Fibroblast of lung (primary cell): ENCODE data around the gene SLC18B1. TPM values are rescaled to one million over a fixed set of nuclear protein-coding genes. Genes with fewer than 3 reads are reported as not detected.

Experiments used
- DNase-seq, 2 donors: peaks; one replicate each; pipeline versions ENCODE4 v3.0.0 to v3.0.0-alpha.2; 2010; ENCODE audit warnings: low read depth in 2 of 2
- H2AFZ ChIP-seq: 2 replicates; pipeline ENCODE4 v1.5.1; 2012; ENCODE audit warnings: low read length, control low read depth, inconsistent platforms
- H3K27ac ChIP-seq: 2 replicates; pipeline ENCODE4 v1.5.1; 2011; ENCODE audit warnings: low read length, control low read depth; ENCODE audit not compliant: insufficient read depth
- H3K27me3 ChIP-seq: 2 replicates; pipeline ENCODE4 v1.5.1; 2011; ENCODE audit warnings: mild to moderate bottlenecking, low read length; ENCODE audit not compliant: control insufficient read depth, insufficient read depth
- H3K36me3 ChIP-seq: 2 replicates; pipeline ENCODE4 v1.5.1; 2011; ENCODE audit warnings: low read length; ENCODE audit not compliant: control insufficient read depth, insufficient read depth
- H3K4me1 ChIP-seq: 2 replicates; pipeline ENCODE4 v1.5.1; 2011; ENCODE audit warnings: low read length; ENCODE audit not compliant: control insufficient read depth, insufficient read depth; ENCODE audit errors: extremely low read depth
- H3K4me2 ChIP-seq: 2 replicates; pipeline ENCODE4 v1.5.1; 2011; ENCODE audit warnings: low read length, control low read depth; ENCODE audit not compliant: insufficient read depth; ENCODE audit errors: extremely low read depth
- H3K4me3 ChIP-seq, 4 experiments: fragments of 200-600 bp in 1 of 4; sonication (generic) in 1 of 4; replicated peaks in 1 of 4; 2 replicates each; pipeline ENCODE4 v1.5.1; 2011 to 2016; ENCODE audit warnings: low read length in 4 of 4, low read depth in 3 of 4, mild to moderate bottlenecking in 3 of 4, control low read depth in 2 of 4, inconsistent platforms in 1 of 4, mixed read lengths in 1 of 4; ENCODE audit not compliant: insufficient read depth in 1 of 4; ENCODE audit errors: control extremely low read depth in 1 of 4
- H3K79me2 ChIP-seq: 2 replicates; pipeline ENCODE4 v1.5.1; 2012; ENCODE audit warnings: mild to moderate bottlenecking, low read length, inconsistent platforms; ENCODE audit not compliant: control insufficient read depth, insufficient read depth
- H3K9ac ChIP-seq: 2 replicates; pipeline ENCODE4 v1.5.1; 2011; ENCODE audit warnings: mild to moderate bottlenecking, low read length, control low read depth; ENCODE audit not compliant: insufficient read depth
- H3K9me3 ChIP-seq: 2 replicates; pipeline ENCODE4 v1.5.1; 2012; ENCODE audit warnings: low read depth, low read length; ENCODE audit not compliant: control insufficient read depth, insufficient read depth
- H4K20me1 ChIP-seq: 2 replicates; pipeline ENCODE4 v1.5.1; 2011; ENCODE audit warnings: low read length; ENCODE audit not compliant: control insufficient read depth, insufficient read depth; ENCODE audit errors: extremely low read depth
- EZH2 ChIP-seq: IDR thresholded peaks from 2 replicates; pipeline ENCODE4 v1.5.1; 2012; ENCODE audit warnings: low read length, control low read depth, mild to moderate bottlenecking; ENCODE audit errors: missing control alignments
- polyA plus RNA-seq, 2 donors: library from polyadenylated mRNA; depleted of rRNA in 1 of 2; stranded (reverse) in 1 of 2; unstranded in 1 of 2; fragments of >200 nt; gene quantifications; 2 replicates each; pipeline ENCODE4 v1.2.1, GENCODE V29; 2011 to 2012; ENCODE audit warnings: missing spikeins in 1 of 2
- total RNA-seq: library from RNA; depleted of rRNA; stranded (reverse); fragments of >200 nt; gene quantifications from 2 replicates; pipeline ENCODE4 v1.2.1, GENCODE V29; 2014
- TF ChIP-seq, protein P1 (sequence below), 2 donors: IDR thresholded peaks in 1 of 2; conservative IDR thresholded peaks in 1 of 2; 1 replicate in 1 of 2; 2 replicates in 1 of 2; pipeline ENCODE4 v1.5.1; 2011 to 2012; ENCODE audit warnings: low read length in 2 of 2, control low read depth in 1 of 2, inconsistent platforms in 1 of 2, low read depth in 1 of 2, mild to moderate bottlenecking in 1 of 2

The SLC18B1 gene
- total and polyA plus RNA-seq, 2 donors (not counting 1 experiment from before 2014, with no cell fraction given) = 4.9 to 8.1 TPM

DNA sequence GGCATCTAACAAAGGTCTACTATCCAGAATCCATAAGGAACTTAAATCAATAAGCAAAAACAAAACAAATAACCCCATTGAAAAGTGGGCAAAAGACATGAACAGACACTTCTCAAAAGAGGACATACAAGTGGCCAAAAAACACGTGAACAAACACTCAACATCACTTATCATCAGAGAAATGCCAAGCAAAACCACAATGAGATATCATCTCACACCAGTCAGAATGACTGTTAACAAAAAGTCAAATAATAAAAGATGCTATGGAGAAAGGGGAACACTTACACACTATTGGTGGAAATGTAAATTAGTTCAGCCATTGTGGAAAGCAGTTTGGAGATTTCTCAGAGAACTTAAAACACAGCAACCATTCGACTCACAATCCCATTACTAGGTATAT lies 65.2 kb downstream of the SLC18B1 start:
- Histone ChIP-seq H3K4me3 (no peak overlapping the region), H4K20me1 (no peaks in the 10 kb centered on the region), H3K4me2 (no peak overlapping the region), H3K9ac (no peak overlapping the region), H3K79me2 (no peaks in the 10 kb centered on the region), H3K4me1 (peaks cover 4% of the 10 kb centered on the region), H3K36me3 (no peaks in the 10 kb centered on the region), H3K9me3 (no peaks in the 10 kb centered on the region), H3K27ac (no peak overlapping the region), H2AFZ (no peak overlapping the region), H3K27me3 (no peaks in the 10 kb centered on the region)
- TF ChIP-seq EZH2 = no peak
- TF ChIP-seq, protein P1, sequence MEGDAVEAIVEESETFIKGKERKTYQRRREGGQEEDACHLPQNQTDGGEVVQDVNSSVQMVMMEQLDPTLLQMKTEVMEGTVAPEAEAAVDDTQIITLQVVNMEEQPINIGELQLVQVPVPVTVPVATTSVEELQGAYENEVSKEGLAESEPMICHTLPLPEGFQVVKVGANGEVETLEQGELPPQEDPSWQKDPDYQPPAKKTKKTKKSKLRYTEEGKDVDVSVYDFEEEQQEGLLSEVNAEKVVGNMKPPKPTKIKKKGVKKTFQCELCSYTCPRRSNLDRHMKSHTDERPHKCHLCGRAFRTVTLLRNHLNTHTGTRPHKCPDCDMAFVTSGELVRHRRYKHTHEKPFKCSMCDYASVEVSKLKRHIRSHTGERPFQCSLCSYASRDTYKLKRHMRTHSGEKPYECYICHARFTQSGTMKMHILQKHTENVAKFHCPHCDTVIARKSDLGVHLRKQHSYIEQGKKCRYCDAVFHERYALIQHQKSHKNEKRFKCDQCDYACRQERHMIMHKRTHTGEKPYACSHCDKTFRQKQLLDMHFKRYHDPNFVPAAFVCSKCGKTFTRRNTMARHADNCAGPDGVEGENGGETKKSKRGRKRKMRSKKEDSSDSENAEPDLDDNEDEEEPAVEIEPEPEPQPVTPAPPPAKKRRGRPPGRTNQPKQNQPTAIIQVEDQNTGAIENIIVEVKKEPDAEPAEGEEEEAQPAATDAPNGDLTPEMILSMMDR (conservative IDR thresholded peaks at IDR 0.05 in 1 of 2, IDR thresholded peaks at IDR 0.05 in 1 of 2; ENCODE audit: low read depth in 1 of 2, low read length in 2 of 2) = no peak
- DNase-seq = no peak

GRCh38 chr6:132731086-132731485 lies 67.4 kb downstream of the SLC18B1 start:
- Histone ChIP-seq H3K9me3 (no peaks in the 10 kb centered on the region), H3K36me3 (no peaks in the 10 kb centered on the region), H3K4me3 (no peak overlapping the region), H3K9ac (no peak overlapping the region), H3K79me2 (no peaks in the 10 kb centered on the region), H3K4me2 (peak overlapping the region; percentile 23), H3K4me1 (peaks cover 4% of the 10 kb centered on the region), H4K20me1 (no peaks in the 10 kb centered on the region), H3K27ac (no peak overlapping the region), H2AFZ (no peak overlapping the region), H3K27me3 (no peaks in the 10 kb centered on the region)
- peak; percentile 20 to 44 for DNase-seq
- no peak for TF ChIP-seq EZH2
- TF ChIP-seq, protein P1 (conservative IDR thresholded peaks at IDR 0.05 in 1 of 2, IDR thresholded peaks at IDR 0.05 in 1 of 2; ENCODE audit: low read depth in 1 of 2, low read length in 2 of 2) = no peak

DNA sequence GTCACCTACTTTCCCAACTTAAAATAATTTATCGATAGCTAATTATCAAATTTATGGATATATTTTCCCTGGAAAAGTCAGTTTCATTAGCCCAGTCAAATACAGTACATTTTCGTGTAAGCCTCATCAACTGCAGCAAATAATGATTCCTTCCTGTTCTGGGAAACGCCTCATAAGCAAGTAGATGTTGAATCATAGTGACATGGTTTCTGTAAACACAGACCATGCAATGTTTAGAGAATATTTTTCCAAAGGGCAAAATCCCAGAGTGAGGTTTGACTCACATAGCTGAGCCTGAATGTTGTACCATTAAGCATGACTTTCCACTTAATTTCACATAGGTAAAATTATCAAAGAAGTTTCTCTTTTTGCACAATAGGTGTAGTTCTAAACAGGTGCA lies 67.9 kb downstream of the SLC18B1 start:
- Histone ChIP-seq H3K4me1 (peaks cover 4% of the 10 kb centered on the region), H3K27ac (peak overlapping the region; percentile 73)
- DNase-seq = peak; percentile 55 to 95

More for the DNA sequence above, 67.9 kb downstream of the SLC18B1 start:
- Histone ChIP-seq H3K4me3 (no peak overlapping the region), H3K4me2 (peak overlapping the region; percentile 48), H2AFZ (no peak overlapping the region), H4K20me1 (no peaks in the 10 kb centered on the region), H3K79me2 (no peaks in the 10 kb centered on the region), H3K9ac (no peak overlapping the region), H3K36me3 (no peaks in the 10 kb centered on the region), H3K9me3 (no peaks in the 10 kb centered on the region), H3K27me3 (no peaks in the 10 kb centered on the region)
- TF ChIP-seq, protein P1 (conservative IDR thresholded peaks at IDR 0.05 in 1 of 2, IDR thresholded peaks at IDR 0.05 in 1 of 2; ENCODE audit: low read depth in 1 of 2, low read length in 2 of 2) = no peak
- TF ChIP-seq EZH2 = no peak
